OCI-LY7 (cell line): Measurements from ENCODE around the gene KRTAP5-7.
"Not testable (repeated sequence)": the region's sequence is repeated elsewhere in the genome, so short reads cannot be mapped to it uniquely, and the experiment has no call there.

Experiments used
- EZH2phosphoT487 ChIP-seq: fragments of 200-600 bp; sonication (generic); IDR thresholded peaks from 2 replicates; pipeline ENCODE4 v1.6.1; 2018; ENCODE audit warnings: low read depth, borderline replicate concordance, mild to moderate bottlenecking, mixed run types, antibody characterized with exemption, low read length, moderate library complexity, mixed read lengths
- TF ChIP-seq, protein P1 (sequence below): fragments of 200-600 bp; sonication (generic); conservative IDR thresholded peaks from 2 replicates; pipeline ENCODE4 v1.5.1; 2014; ENCODE audit warnings: mild to moderate bottlenecking, antibody characterized with exemption, low read length, moderate library complexity, mixed read lengths

DNA sequence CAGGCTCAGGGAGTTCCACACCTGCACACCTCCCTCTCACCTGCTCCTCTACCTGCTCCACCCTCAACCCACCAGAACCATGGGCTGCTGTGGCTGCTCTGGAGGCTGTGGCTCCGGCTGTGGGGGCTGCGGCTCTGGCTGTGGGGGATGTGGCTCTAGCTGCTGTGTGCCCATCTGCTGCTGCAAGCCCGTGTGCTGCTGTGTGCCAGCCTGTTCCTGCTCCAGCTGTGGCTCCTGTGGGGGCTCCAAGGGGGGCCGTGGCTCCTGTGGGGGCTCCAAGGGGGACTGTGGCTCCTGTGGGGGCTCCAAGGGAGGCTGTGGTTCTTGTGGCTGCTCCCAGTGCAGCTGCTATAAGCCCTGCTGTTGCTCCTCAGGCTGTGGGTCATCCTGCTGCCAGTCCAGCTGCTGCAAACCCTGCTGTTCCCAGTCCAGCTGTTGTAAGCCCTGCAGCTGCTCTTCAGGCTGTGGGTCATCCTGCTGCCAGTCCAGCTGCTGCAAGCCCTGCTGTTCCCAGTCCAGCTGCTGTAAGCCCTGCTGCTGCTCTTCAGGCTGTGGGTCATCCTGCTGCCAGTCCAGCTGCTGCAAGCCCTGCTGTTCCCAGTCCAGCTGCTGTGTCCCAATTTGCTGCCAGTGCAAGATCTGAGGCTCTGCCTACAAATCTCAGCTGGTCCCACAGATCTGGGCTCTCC, 11.1 kb downstream of the KRTAP5-7 start, which contains the start of gene KRTAP5-8:
- TF ChIP-seq, protein P1, sequence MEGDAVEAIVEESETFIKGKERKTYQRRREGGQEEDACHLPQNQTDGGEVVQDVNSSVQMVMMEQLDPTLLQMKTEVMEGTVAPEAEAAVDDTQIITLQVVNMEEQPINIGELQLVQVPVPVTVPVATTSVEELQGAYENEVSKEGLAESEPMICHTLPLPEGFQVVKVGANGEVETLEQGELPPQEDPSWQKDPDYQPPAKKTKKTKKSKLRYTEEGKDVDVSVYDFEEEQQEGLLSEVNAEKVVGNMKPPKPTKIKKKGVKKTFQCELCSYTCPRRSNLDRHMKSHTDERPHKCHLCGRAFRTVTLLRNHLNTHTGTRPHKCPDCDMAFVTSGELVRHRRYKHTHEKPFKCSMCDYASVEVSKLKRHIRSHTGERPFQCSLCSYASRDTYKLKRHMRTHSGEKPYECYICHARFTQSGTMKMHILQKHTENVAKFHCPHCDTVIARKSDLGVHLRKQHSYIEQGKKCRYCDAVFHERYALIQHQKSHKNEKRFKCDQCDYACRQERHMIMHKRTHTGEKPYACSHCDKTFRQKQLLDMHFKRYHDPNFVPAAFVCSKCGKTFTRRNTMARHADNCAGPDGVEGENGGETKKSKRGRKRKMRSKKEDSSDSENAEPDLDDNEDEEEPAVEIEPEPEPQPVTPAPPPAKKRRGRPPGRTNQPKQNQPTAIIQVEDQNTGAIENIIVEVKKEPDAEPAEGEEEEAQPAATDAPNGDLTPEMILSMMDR: not testable (repeated sequence)
- TF ChIP-seq EZH2phosphoT487: not testable (repeated sequence)
